GM19372 (cell line): Measurements from ENCODE around the gene SDR9C7.
"Not testable (repeated sequence)": the region's sequence is repeated elsewhere in the genome, so short reads cannot be mapped to it uniquely, and the experiment has no call there.

ENCODE experiments used
- ATAC-seq: cut with Tn5 transposase; IDR thresholded peaks from one replicate; pipeline ENCODE4 v1.9.1; 2021; ENCODE audit warnings: mild to moderate bottlenecking, low read depth, moderate library complexity; ENCODE audit not compliant: unreplicated experiment

The SDR9C7 gene

DNA sequence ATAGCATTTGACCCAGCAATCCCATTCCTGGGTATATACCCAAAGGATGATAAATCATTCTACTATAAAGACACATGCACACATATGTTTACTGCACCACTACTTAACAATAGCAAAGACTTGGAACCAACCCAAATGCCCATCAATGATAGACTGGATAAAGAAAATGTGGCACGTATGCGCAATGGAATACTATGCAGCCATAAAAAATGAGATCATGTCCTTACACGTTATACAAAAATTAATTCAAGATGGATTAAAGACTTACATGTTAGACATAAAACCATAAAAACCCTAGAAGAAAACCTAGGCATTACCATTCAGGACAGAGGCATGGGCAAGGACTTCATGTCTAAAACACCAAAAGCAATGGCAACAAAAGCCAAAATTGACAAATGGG lies 16.1 kb downstream of the SDR9C7 start:
- not testable (repeated sequence) for ATAC-seq

DNA sequence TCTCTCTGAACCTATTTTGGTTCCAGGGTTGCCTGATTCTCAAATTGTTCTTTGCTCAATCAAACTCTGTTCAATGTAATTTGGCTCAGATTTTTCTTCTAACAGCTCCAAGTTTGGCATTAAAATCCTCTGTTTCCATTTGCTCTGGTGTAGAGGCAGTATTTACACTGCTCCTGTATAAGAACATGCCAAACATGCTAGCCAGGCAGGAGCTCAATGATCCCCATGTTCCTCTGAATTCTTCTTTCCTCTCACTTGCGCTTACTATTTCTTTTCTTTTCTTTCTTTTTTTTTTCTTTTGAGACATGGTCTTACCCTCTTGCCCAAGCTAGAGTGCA lies 17.2 kb downstream of the SDR9C7 start:
- ATAC-seq: no peak

DNA sequence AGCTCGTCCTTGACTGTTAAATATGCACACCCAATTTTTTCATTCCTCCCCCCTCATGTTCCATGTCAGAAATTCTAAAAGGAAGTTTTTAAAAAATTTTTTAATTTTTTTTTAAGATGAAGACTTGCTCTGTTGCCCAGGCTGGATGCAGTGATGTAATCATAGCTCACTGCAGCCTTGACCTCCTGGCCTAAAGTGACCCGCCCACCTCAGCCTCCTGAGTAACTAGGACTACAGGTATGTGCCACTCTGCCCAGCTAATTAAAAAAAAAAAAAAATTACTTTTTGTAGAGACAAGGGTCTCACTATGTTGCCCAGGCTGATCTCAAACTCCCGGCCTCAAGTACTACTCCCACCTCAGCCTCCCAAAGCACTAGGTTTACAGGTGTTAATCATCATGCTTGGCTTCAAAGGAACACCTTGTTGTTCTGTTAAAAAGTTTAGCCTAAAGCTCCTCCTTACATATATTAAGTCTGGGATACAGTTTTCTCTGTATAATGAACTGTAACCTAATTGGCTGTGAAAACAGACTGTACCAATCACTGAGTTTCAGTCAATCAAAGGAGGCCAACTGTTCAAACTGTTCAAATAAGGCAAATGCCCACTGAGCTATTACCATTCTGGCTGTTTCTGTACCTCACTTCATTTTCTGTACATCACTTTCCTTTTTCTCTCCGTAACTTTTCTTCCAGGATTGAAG lies 17.8 kb downstream of the SDR9C7 start:
- ATAC-seq: no peak

DNA sequence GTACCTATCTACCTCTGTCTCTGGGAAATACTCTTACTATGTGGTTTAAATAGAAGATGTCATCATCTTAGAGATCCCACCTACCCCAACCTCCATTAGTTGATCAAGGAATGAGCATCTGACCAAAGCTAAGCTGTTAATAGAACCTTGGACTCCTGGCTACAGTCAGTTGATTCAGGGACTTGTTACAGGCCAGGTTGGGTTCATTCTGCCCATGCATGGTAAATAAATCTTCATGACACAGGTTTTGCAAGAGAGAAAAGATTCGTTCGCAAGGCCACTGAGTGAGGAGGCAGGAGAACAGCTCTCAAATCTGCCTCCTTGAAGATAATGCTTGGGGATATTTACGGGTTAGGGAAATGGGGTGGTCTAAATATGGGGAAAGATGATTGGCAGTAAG lies 19.5 kb downstream of the SDR9C7 start:
- no peak for ATAC-seq

DNA sequence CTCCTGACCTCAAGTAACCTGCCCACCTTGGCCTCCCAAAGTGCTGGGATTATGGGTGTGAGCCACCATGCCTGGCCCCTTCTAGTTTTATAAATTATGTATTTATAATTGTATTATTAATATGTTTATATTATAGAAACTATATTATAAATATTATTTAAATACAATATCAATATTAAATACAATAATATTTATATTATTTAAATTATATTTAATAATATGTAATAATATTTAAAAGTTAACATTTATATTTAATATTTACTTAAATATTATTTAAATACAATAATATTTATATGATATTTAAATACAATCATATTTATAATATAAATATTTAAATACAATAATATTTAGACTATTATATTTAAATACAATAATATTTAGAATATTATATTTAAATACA lies 20.0 kb downstream of the SDR9C7 start:
- no peak for ATAC-seq

DNA sequence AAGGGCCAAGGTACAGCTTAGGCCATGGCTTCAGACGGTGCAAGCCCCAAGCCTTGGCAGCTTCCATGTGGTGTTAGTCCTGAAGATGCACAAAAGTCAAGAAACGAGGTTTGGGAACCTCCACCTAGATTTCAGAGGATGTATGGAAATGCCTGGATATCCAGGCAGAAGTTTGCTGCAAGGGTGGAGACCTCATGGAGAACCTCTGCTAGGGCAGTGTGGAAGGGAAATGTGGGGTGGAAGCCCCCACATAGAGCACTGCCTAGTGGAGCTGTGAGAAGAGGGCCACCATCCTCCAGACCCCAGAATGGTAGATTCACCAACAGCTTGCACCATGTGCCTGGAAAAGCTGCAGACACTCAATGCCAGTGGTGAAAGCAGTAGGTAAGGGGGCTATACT lies 24.8 kb downstream of the SDR9C7 start:
- not testable (repeated sequence) for ATAC-seq

DNA sequence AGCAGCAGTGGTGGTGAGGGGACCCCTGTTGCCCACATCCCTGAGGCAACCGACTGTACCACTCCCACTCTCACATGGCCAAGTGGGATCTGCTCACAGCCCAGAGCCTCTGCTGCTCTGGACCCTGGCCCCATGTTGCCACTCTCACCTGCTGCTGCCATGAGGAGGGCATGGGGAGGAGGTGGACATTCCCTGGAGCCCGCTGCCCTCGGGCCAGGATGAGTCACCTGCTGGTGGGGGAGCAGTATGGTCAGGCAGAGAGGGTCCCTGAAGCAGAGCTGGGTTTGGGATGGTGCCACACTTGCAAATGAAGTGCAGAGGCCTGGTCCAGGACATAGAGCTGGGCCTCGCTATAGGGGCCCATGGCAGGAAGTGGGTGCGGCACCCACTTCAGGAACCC lies 26.1 kb downstream of the SDR9C7 start:
- no peak for ATAC-seq

DNA sequence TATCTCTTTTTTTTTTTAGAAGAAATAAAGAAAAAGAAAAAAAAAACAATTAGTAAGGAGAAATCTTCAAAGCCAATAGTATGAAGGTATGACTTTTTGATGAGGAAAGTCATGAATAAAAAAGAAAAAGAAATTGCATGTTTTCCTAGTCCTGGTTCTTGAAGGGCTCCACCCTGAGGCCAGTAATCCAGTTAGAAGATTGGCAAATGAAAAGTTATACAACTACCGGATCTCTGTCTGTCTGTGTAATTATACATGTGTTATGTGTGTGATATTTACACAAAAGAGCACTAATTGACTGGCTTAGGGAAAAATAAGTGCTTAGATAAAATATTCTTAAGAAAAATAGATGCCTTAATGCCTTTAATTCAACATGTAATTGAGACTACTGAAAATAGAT lies 28.4 kb downstream of the SDR9C7 start:
- ATAC-seq: no peak

DNA sequence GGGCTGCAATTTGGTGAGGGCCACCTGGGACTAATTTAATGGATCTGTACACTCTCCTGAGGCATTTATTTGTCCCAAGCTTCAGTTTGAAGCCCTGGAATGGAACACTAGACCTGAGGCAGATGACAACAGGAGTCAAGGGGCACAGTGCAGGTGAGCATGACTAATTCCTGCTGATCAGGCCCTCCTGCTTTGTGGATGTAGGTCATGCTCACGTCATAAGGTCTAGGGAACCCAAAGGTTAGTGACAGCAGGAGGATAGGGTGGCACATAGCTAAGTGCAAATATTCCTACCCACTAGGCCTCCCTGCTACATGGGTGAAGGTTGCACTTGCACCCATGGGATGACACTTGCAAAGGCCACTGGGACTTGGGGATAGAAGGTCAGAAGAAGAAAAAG lies 30.8 kb downstream of the SDR9C7 start:
- ATAC-seq: no peak

DNA sequence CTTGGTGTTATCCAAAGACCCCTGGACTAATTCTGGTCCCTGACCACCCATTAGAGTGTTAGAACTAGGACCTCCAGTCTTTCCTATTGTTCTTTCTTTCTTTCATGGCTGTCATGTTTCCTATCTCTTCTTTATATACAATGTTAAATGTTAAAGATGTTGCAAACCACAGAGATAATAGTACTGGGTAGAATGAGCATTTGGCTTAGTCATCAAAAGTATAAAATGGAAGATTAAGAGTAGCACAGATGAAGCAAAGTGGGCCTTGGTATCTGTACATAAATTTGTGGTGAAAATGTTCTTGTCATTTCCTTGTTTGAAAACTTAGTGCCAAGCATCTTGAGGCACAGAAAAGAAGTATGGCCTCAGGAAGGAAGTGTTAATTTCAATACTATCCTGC lies 32.9 kb downstream of the SDR9C7 start:
- not testable (repeated sequence) for ATAC-seq

DNA sequence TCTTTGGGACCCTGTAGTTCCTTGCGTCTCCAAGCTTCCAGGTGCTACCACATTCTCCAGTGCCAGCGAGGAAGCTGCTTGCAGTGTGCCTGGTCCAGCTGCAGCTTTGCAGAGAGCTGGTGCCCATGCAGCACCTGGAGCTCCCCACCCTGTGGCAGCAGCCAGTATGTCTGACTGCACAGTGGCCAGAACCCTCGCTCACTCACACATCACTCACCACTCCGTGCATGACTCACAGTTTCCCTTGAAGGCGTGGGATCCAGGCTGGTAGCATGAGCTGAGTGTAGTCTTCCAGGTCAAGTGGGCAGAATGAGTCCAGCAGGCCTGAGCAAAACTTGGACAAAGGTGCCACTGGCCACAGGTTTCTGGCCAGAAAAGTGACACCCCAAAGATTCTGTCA lies 33.6 kb downstream of the SDR9C7 start:
- no peak for ATAC-seq

DNA sequence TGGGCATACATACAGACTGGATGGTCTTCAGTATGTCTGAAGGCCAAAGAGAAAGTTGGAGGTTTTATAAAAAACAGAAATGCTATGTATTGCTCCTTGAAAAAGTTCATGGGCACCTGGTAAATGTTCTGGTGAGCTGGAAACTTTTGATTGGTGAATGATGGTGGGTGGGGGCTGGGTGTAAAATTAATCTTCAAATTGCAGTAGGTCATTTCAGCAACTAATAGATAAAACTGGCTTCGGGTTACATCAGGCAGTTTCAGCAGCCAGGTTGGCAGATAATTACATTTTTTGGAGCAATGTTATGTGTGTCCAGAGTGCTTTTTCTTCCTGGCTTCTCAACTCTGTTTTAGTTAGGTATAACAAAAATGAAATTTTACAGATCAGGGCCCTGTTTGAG lies 35.3 kb downstream of the SDR9C7 start:
- ATAC-seq: no peak

DNA sequence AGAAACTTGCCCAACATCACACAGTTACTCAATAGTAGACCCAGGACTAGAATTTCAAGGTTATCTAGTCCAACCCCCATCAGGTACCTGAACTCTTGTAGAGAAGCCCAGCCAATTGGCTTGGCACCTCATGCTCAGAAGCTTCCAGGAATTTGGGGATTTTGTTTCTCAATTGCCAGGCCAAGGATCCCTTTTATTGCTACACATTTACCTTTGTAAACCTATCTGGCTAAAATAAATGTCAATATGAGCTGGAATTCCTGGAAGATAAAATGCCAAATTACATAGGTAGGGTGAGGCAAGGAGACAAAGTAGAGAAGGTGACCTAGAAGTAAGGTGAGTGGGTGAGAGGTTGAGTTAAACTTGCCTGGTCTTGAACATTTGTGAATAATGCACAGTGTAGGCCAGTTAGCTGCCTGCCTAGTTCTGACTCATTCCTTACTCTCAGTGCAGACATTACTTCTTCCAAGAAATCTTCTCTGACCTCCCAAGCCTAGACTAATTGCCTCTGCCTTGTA lies 36.3 kb downstream of the SDR9C7 start:
- ATAC-seq: no peak

DNA sequence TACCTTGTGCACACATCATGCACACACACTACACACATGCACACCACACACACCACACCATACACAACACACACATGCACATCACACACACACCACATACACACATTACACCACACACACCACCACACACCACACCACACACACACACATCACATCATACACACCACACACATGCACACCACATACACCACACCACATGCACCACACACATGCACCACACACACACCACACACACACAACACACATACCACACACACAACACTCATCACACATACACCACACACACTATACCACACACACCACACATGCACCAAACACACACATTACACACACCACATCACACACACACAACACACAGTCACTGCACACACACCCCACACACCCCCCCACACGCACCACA lies 38.1 kb downstream of the SDR9C7 start:
- no peak for ATAC-seq

DNA sequence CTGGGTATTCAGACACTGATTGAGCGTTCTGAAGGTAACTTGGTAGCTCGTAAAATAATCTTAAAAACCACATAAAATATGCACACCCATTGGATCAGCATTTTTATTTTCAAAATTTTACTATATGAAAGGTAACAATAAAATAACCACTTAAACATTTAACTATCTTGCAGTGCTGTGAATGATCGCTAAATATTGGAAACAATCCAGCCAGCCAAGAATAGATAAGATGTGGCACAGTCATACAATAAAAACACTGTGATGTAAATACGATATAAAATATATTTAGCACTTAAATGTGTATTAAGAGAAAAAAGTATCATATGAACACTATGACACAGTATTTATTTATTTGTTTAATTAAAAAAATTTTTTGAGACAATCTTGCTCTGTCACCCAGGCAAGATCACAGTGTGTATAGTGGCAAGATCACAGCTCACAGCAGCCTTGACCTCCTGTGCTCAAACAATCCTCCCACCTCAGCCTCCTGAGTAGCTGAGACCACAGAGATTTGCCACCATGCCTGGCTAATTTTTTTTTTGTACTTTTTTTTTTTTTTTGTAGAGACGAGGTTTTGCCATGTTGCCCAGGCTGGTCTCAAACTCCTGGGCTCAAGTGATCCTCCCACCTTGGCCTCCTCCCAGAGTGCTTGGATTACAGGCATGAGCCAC lies 39.4 kb downstream of the SDR9C7 start:
- no peak for ATAC-seq

DNA sequence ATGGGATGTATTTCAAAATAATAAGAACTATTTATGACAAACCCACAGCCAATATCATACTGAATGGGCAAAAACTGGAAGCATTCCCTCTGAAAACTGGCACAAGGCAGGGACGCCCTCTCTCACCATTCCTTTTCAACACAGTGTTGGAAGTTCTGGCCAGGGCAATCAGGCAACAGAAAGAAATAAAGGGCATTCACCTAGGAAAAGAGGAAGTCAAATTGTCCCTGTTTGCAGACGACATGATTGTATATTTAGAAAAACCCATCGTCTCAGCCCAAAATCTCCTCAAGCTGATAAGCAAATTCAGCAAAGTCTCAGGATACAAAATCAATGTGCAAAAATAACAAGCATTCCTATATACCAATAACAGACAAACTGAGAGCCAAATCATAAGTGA lies 42.3 kb downstream of the SDR9C7 start:
- ATAC-seq: not testable (repeated sequence)

DNA sequence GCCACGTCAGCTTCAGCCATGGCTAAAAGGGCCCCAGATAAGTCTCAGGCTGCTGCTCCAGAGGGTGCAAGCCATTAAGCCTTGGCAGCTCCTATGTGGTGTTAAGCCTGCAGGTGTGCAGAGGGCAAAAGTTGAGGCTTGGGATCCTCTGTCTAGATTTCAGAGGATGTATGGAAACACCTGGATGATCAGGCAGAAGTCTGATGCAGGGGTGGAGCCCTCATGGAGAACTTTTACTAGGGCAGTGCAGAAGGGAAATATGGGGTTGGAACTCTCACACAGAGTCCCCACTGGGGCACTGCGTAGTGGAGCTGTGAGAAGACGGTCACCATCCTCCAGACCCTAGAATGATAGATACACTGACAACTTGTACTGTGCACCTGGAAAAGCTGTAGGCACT lies 47.9 kb downstream of the SDR9C7 start:
- ATAC-seq: no peak

DNA sequence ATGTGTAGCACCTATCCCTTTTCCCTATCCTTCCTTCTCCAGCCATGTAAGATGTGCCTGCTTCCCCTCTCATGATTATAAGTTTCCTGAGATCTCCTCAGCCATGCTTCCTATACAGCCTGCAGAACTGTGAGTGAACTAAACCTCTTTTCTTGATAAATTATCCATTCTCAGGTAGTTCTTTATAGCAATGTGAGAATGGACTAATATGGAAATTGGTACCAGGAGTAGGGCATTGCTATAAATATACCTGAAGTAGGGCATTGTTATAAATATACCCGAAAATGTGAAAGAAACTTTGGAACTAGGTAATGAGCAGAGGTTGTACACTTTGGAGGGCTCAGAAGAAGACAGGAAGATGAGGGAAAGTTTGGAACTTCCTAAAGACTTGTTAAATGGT lies 48.9 kb downstream of the SDR9C7 start:
- ATAC-seq: no peak

DNA sequence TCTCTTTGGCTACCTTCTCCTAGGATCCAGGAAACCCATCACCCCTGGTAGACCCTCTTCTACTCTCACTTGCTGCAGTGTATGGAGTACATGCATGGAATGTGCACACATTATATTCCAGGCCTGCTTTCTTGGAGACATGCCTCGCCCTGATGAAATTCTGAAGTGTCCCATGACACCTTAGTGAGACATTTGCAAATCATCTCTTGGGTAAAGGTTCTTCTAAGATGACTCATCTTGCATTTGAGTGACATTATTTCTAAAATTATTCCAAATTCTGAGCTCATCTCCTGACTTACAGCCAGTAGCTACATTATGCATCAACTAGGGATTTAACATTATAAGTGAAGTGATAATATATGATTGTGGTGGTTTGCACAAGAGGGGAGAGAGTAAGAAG lies 49.8 kb downstream of the SDR9C7 start:
- no peak for ATAC-seq

DNA sequence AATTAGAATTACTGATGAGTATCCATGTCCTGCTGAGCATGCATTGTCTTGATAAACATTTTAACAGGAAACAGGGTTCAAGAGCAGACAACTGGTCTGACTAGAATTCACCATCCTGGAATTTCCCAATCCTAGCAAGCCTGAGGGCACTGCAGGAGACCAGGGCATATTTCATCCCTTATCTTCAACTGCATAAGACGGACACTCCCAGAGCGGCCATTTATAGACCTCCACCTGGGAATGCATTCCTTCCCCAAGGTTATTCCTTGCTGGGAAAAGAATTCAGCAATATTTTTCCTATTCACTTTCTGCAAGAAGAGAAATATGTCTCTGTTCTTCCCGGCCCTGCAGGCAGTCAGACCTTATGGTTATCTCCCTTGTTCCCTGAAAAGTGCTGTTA lies 51.8 kb downstream of the SDR9C7 start:
- ATAC-seq: not testable (repeated sequence)

DNA sequence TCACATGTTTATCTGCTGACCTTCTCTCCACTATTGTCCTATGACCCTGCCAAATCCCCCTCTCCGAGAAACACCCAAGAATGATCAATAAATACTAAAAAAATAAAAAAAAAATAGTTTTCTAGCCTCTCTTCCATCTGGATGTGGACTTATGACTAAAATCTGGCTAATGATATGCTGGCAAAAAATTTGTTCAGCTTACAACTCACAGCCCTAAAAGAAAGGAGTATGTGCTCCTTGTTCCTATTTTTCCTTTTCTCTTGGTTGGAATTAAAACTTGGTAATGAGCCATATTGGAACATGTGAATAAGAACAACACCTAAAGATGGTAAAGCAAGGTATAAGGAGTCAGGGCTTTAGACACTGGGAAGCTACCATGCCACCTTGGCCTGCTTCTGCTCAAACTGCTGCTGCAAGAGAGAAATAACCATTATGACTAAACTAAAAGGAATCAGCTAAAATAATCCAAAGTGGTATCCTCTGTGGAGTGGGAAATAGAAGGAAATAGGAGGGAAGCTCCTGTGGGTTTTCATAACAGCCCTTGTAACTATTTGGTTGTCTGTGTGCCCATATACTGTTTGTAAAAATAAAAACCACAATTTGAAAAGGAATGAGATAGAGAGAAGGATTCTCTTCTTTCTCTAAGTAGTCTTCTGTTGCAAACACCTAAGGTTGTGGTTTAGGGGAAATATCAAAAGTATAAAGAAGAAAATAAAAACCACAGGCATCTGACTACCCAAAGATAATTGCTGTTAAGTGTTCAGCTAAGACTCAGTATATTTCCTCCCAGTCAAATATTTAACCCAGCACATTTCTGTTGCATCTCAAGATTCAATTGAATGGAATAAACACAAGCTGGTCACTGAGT lies 53.8 kb downstream of the SDR9C7 start:
- no peak for ATAC-seq
